GM23248 (cell line): ENCODE results near the gene RBBP8NL. TPM values are rescaled to one million over a fixed set of nuclear protein-coding genes. Genes with fewer than 3 reads are reported as not detected.

ENCODE experiments used
- DNase-seq: peaks from one replicate; pipeline ENCODE4 v3.0.0-alpha.2; 2015
- H2AFZ ChIP-seq: fragments of 200-600 bp; sonication (generic); 2 replicates; pipeline ENCODE4 v1.6.1; 2016; ENCODE audit warnings: antibody characterized with exemption
- H3F3A ChIP-seq: fragments of 200-600 bp; sonication (generic); 2 replicates; pipeline ENCODE4 v1.6.1; 2016; ENCODE audit warnings: mild to moderate bottlenecking, antibody characterized with exemption, mixed run types; ENCODE audit not compliant: insufficient read depth
- H3K27ac ChIP-seq: fragments of 200-600 bp; sonication (generic); 2 replicates; pipeline ENCODE4 v1.5.1; 2016; ENCODE audit warnings: mild to moderate bottlenecking
- H3K27me3 ChIP-seq: fragments of 200-600 bp; sonication (generic); replicated peaks from 2 replicates; pipeline ENCODE4 v1.6.1; 2016; ENCODE audit warnings: mild to moderate bottlenecking; ENCODE audit not compliant: insufficient read depth
- H3K36me3 ChIP-seq: fragments of 200-600 bp; sonication (generic); 2 replicates; pipeline ENCODE4 v1.6.1; 2016; ENCODE audit warnings: low read depth, mild to moderate bottlenecking
- H3K4me1 ChIP-seq: fragments of 200-600 bp; sonication (generic); 2 replicates; pipeline ENCODE4 v1.6.1; 2016; ENCODE audit warnings: mild to moderate bottlenecking; ENCODE audit not compliant: insufficient read depth
- H3K4me2 ChIP-seq: fragments of 200-600 bp; sonication (generic); one replicate; pipeline ENCODE4 v1.6.1; 2016; ENCODE audit warnings: mild to moderate bottlenecking; ENCODE audit not compliant: unreplicated experiment
- H3K4me3 ChIP-seq: fragments of 200-600 bp; sonication (generic); 2 replicates; pipeline ENCODE4 v1.5.1; 2016; ENCODE audit warnings: mild to moderate bottlenecking
- H3K79me2 ChIP-seq: fragments of 200-600 bp; sonication (generic); 2 replicates; pipeline ENCODE4 v1.6.1; 2016; ENCODE audit warnings: mild to moderate bottlenecking; ENCODE audit not compliant: insufficient read depth
- H3K9ac ChIP-seq: fragments of 200-600 bp; sonication (generic); 2 replicates; pipeline ENCODE4 v1.6.1; 2016; ENCODE audit warnings: mild to moderate bottlenecking
- H3K9me2 ChIP-seq: fragments of 200-600 bp; sonication (generic); 2 replicates; pipeline ENCODE4 v1.6.1; 2016; ENCODE audit warnings: mixed run types, mild to moderate bottlenecking, moderate library complexity; ENCODE audit not compliant: insufficient read depth
- H3K9me3 ChIP-seq: fragments of 200-600 bp; sonication (generic); one replicate; pipeline ENCODE4 v1.6.1; 2017; ENCODE audit warnings: low read depth
- H4K20me1 ChIP-seq: fragments of 200-600 bp; sonication (generic); 2 replicates; pipeline ENCODE4 v1.6.0; 2016; ENCODE audit not compliant: insufficient read depth
- EZH2 ChIP-seq: fragments of 200-600 bp; sonication (generic); IDR thresholded peaks from 2 replicates; pipeline ENCODE4 v1.6.1; 2018; ENCODE audit warnings: antibody characterized with exemption, mild to moderate bottlenecking; ENCODE audit not compliant: insufficient read depth, poor library complexity, severe bottlenecking
- EZH2phosphoT487 ChIP-seq: fragments of 200-600 bp; sonication (generic); IDR thresholded peaks from 2 replicates; pipeline ENCODE4 v1.6.1; 2018; ENCODE audit warnings: antibody characterized with exemption, moderate library complexity, mild to moderate bottlenecking, low read depth; ENCODE audit not compliant: insufficient read depth
- WGBS, 2 experiments: methylation state at CpG; one replicate each; pipeline ENCODE4 v1.1.6; 2015 to 2017; ENCODE audit warnings: low lambda C conversion rate in 2 of 2, low coverage in 1 of 2; ENCODE audit errors: missing lambda C conversion rate in 2 of 2; 5-methylcytosine and 5-hydroxymethylcytosine counted together
- in situ Hi-C: fragments of 300-500 bp; cut with MboI; formaldehyde crosslinking; loops from 2 replicates; pipeline ENCODE4 v1.15.0; 2020
- polyA plus RNA-seq: library from polyadenylated mRNA; unstranded; fragments of >200 nt; fragmentation: Nextera tagmentation; extraction: Ambion mirVana; gene quantifications from 2 replicates; pipeline ENCODE4 v1.2.1, GENCODE V29; 2016
- total RNA-seq: library from RNA; depleted of rRNA; stranded (reverse); fragments of >200 nt; shearing (Covaris generic); gene quantifications from 2 replicates; pipeline ENCODE4 v1.2.3, GENCODE V29; 2014

The RBBP8NL gene
- total and polyA plus RNA-seq, 2 experiments from 2014 or later = not detected

DNA sequence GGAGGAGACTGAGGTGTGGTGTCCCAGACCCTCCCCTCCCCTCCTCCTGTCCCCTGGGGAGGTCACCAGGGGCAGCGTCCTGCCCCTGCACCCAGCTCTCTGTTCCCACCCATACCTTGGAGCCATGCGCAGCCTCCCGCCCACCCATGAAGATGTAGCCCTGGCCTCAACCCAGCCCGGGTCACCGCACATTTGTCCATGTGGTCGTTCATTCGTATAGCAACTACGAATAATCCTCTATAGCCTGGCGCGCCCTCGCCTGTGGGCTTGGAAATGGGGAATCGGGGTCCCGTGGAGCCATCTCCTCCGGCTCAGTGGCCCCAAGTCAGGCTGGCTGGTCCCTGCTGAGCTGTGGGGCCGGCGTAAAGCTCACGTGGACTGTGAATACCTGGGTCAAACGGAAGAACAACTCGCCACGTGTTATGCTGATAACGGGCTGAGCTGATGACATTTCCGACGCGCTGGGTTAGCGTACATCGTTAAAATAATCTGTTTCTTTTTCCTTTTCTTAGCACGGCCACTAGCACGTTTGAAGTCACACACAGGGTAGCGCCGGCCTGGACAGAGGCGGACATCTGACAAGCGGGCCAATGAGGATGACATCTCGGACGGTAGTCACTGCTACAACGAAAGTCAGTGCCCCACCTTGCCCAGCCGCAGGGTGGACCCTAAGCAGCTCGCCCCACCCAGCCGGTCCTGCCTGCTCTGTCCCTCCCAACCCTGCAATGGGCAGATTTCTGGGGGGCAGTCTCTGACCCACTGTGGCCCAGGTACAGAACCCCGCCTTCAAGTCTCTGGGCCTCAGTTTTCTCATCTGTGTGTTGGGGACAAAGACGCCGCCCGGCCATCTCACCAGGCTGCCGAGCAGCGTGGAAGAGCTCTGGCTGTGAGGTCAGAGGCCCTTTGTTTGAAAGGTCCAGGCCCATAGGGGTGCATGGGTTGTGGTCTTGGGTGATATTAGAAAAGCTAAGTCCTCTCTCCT lies 19.8 kb upstream of the RBBP8NL start:
- Histone ChIP-seq H3K27ac (no peak overlapping the region), H3F3A (no peaks in the 10 kb centered on the region), H3K79me2 (no peaks in the 10 kb centered on the region), H3K9me2 (no peaks in the 10 kb centered on the region), H4K20me1 (no peaks in the 10 kb centered on the region), H3K4me2 (no peak overlapping the region), H3K9ac (no peak overlapping the region), H3K27me3 (peaks cover 13% of the 10 kb centered on the region; the same call in 1 of the 2 replicates), H3K36me3 (no peaks in the 10 kb centered on the region), H3K4me1 (no peaks in the 10 kb centered on the region), H2AFZ (no peak overlapping the region), H3K9me3 (no peaks in the 10 kb centered on the region), H3K4me3 (no peak overlapping the region)
- no peak for TF ChIP-seq EZH2phosphoT487
- no peak for TF ChIP-seq EZH2
- no peak for DNase-seq
- in situ Hi-C loops = no loop called here
- WGBS, 2 experiments = 77 to 78% methylated on average over 42 to 43 of the region's 44 CpGs

DNA sequence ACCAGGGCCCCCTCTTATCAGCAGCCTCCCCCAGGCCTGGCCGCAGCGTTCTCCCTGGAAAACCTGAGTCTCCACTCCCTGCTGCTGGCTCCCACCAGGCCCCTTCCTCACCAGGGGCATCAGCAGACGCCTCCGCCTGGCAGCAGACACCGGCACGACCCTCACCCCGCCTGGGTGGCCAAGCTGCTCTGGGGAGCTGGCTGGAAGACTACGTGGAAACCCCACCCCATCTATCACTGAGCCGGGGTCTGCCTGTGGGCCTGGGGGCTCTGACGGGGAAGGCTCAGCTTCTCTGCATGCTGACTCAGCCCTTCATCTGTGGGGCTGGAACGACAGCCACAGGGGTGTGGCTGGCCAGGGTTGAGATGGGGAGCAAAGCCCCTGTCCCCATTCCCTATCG lies 19.1 kb upstream of the RBBP8NL start:
- no peaks in the 10 kb centered on the region for H3K36me3 ChIP-seq
- no peak overlapping the region for H2AFZ ChIP-seq
- H3K9ac ChIP-seq = no peak overlapping the region
- no peak overlapping the region for H3K4me2 ChIP-seq
- WGBS, 2 experiments = 34 to 41% methylated on average over 12 of the region's 12 CpGs
- H3K27ac ChIP-seq = no peak overlapping the region
- no peaks in the 10 kb centered on the region for H3K4me1 ChIP-seq
- H3K79me2 ChIP-seq = no peaks in the 10 kb centered on the region
- TF ChIP-seq EZH2phosphoT487 = no peak
- no peak for TF ChIP-seq EZH2
- H4K20me1 ChIP-seq = no peaks in the 10 kb centered on the region
- in situ Hi-C loops = no loop called here
- H3K4me3 ChIP-seq = no peak overlapping the region
- H3K27me3 ChIP-seq = peaks cover 13% of the 10 kb centered on the region; the same call in 1 of the 2 replicates
- no peaks in the 10 kb centered on the region for H3K9me3 ChIP-seq
- no peaks in the 10 kb centered on the region for H3K9me2 ChIP-seq
- H3F3A ChIP-seq = no peaks in the 10 kb centered on the region
- no peak for DNase-seq

DNA sequence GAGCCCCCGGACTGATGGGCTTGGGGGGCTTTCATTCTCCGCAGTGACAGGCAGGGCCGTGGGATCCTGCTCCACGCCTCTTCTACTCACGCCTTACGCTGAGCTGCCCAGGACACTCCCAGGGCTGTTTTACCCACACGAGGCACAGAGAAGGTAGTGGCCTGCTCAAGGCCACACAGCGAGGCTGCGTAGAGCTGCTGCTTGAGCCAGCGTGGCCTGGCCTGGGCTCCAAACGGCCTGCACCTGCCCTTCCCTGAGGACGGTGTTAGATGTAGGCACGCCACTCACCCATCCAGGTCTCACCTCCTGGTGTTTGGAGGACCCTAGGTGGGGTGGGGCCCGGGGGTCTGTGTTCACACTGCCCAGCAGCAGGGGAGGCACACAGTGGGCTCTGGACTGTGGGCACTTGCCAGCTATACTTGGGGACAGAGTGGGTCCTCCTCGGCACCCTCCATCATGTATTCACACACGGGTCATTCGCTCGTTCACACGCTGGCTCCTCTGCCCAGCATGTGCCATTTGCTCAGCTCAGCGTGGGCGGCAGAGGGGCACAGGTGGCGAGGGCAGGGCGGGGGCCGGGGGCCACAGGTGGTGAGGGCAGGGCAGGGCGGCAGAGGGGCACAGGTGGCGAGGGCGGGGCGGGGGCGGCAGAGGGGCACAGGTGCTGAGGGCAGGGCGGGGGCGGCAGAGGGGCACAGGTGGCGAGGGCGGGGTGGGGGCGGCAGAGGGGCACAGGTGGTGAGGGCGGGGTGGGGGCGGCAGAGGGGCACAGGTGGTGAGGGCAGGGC lies 18.4 kb upstream of the RBBP8NL start:
- no peaks in the 10 kb centered on the region for H4K20me1 ChIP-seq
- in situ Hi-C loops = no loop called here
- no peak overlapping the region for H3K27ac ChIP-seq
- H3K9me3 ChIP-seq = no peaks in the 10 kb centered on the region
- H3F3A ChIP-seq = no peaks in the 10 kb centered on the region
- no peak overlapping the region for H3K4me2 ChIP-seq
- no peak for DNase-seq
- H3K4me3 ChIP-seq = no peak overlapping the region
- no peaks in the 10 kb centered on the region for H3K4me1 ChIP-seq
- no peak overlapping the region for H2AFZ ChIP-seq
- H3K9me2 ChIP-seq = no peaks in the 10 kb centered on the region
- H3K79me2 ChIP-seq = no peaks in the 10 kb centered on the region
- H3K36me3 ChIP-seq = no peaks in the 10 kb centered on the region
- no peak overlapping the region for H3K9ac ChIP-seq
- TF ChIP-seq EZH2phosphoT487 (no peak), EZH2 (no peak)
- peaks cover 13% of the 10 kb centered on the region; the same call in 1 of the 2 replicates for H3K27me3 ChIP-seq
- WGBS, 2 experiments = 65 to 69% methylated on average over 20 to 36 of the region's 36 CpGs

DNA sequence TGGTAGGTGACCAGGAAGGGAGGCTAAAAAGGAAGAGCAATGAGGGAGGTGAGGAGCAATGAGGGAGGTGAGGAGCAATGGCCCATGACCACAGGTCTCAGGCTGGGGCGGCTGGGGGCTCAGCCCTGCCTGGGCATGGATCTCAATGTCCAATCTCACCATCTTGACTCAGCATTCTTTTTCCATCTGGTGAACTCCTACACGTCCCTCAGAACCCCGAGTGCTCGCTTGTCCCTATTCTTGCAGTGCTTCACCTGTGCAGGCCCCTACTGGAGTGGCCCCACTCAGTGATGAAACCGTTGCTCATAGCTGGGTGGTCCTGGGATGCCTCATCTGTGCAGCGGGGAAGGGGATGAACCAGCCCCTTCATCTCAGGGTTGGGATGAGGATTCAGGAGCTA lies 16.9 kb upstream of the RBBP8NL start:
- 72 to 84% methylated on average over 6 of the region's 6 CpGs for WGBS, 2 experiments
- Histone ChIP-seq H3K9ac (no peak overlapping the region), H3K9me3 (no peaks in the 10 kb centered on the region), H3K27ac (no peak overlapping the region), H3K4me3 (no peak overlapping the region), H3K36me3 (no peaks in the 10 kb centered on the region), H3F3A (no peaks in the 10 kb centered on the region), H3K27me3 (peaks cover 13% of the 10 kb centered on the region; the same call in 1 of the 2 replicates), H3K79me2 (no peaks in the 10 kb centered on the region), H4K20me1 (no peaks in the 10 kb centered on the region), H2AFZ (no peak overlapping the region), H3K9me2 (no peaks in the 10 kb centered on the region), H3K4me2 (no peak overlapping the region), H3K4me1 (no peaks in the 10 kb centered on the region)
- in situ Hi-C loops = no loop called here
- DNase-seq = no peak
- TF ChIP-seq EZH2 (no peak), EZH2phosphoT487 (no peak)
